OCI-LY3 (cell line): Measurements from ENCODE around the gene RABEPK.

Experiments
- H2AFZ ChIP-seq: fragments of 200-600, 300-600 bp; shearing (Covaris generic); 2 replicates; pipeline ENCODE4 v1.6.0; 2014; ENCODE audit warnings: antibody characterized with exemption, low read depth, low read length
- H3K27ac ChIP-seq: fragments of 200-600, 300-600 bp; sonication (generic); 2 replicates; pipeline ENCODE4 v1.5.1; 2014; ENCODE audit warnings: mild to moderate bottlenecking, low read length, moderate library complexity, mixed read lengths
- H3K27me3 ChIP-seq: fragments of 200-600, 300-600 bp; sonication (generic); 2 replicates; pipeline ENCODE4 v1.6.1; 2014; ENCODE audit warnings: low read depth, low read length, mixed read lengths
- H3K36me3 ChIP-seq: fragments of 200-600, 300-600 bp; sonication (generic); replicated peaks from 2 replicates; pipeline ENCODE3; 2014; ENCODE audit warnings: low read depth, low read length, mixed read lengths
- H3K4me1 ChIP-seq: fragments of 300-600, 200-600 bp; sonication (generic); 2 replicates; pipeline ENCODE4 v1.6.1; 2014; ENCODE audit warnings: low read length, mixed read lengths
- H3K4me2 ChIP-seq: fragments of 200-600, 300-600 bp; sonication (generic); 2 replicates; pipeline ENCODE4 v1.6.1; 2014; ENCODE audit warnings: low read length, mixed read lengths
- H3K4me3 ChIP-seq: fragments of 300-600, 200-600 bp; sonication (generic); 2 replicates; pipeline ENCODE4 v1.5.1; 2014; ENCODE audit warnings: antibody characterized with exemption, mild to moderate bottlenecking, low read length, moderate library complexity
- H3K79me2 ChIP-seq: fragments of 300-600, 200-600 bp; shearing (Covaris generic); 2 replicates; pipeline ENCODE4 v1.6.1; 2014; ENCODE audit warnings: mild to moderate bottlenecking, low read length, mixed read lengths
- H3K9ac ChIP-seq: fragments of 300-600, 200-600 bp; shearing (Covaris generic); 2 replicates; pipeline ENCODE4 v1.6.0; 2014; ENCODE audit warnings: mild to moderate bottlenecking, low read length, moderate library complexity
- H3K9me3 ChIP-seq: fragments of 200-600, 300-600 bp; shearing (Covaris generic); 2 replicates; pipeline ENCODE4 v1.6.1; 2014; ENCODE audit warnings: low read length, mixed read lengths; ENCODE audit not compliant: insufficient read depth
- H4K20me1 ChIP-seq: fragments of 200-600, 300-600 bp; sonication (generic); 2 replicates; pipeline ENCODE4 v1.6.1; 2016; ENCODE audit warnings: low read length, mixed read lengths; ENCODE audit not compliant: insufficient read depth
- CTCF ChIP-seq: fragments of 200-600, 300-600 bp; sonication (generic); IDR thresholded peaks from 2 replicates; pipeline ENCODE4 v1.5.1; 2014; ENCODE audit warnings: antibody characterized with exemption, low read length, low read depth
- EZH2phosphoT487 ChIP-seq: fragments of 200-600 bp; shearing (Covaris generic); IDR thresholded peaks from 2 replicates; pipeline ENCODE4 v1.6.1; 2018; ENCODE audit warnings: antibody characterized with exemption, mixed run types, low read depth

Gene RABEPK

DNA sequence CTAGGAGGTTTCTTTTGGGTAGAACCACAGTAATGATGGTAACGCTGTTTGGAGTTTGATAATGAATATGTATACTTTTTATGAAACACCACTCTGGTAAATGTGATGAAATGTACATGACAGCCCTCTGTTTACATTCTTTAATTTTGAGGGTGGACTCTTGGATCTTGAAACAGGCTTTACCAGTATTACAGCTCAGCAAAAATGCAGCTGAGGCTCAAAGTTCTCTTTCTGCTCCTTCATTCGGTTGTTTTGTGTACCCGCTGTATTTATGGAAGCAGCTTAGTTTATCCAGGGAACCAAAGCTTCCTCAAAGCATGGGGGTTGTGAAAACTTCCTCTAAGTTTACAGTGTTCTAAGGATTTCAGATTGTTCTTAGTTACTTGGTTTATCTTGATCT, 72.4 kb downstream of the RABEPK start:
- TF ChIP-seq EZH2phosphoT487 (no peak), CTCF (no peak)
- Histone ChIP-seq H3K27me3 (no peaks in the 10 kb centered on the region), H4K20me1 (peaks cover 27% of the 10 kb centered on the region), H3K9ac (no peak overlapping the region), H3K4me2 (no peak overlapping the region), H3K9me3 (no peaks in the 10 kb centered on the region), H3K36me3 (peaks cover 8% of the 10 kb centered on the region), H2AFZ (no peak overlapping the region), H3K4me1 (no peaks in the 10 kb centered on the region), H3K4me3 (no peak overlapping the region), H3K27ac (no peak overlapping the region), H3K79me2 (peaks cover 91% of the 10 kb centered on the region)

DNA sequence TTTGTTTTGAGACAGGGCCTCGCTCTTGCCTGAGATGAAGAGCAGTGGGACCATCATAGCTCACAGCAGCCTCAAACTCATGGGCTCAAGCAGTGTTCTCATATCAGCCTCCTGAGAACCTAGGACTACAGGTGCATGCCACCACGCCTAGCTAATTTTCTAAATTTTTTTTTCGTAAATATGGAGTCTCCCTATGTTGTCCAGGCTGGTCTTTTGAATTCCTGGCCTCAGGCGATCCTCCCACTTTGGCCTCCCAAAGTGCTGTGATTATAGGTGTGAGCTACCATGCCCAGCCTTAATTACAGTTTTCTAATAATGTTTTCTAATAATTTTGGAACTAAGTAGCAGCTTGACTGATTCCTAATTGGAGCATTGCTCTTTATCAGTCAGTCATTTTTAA, 76.4 kb downstream of the RABEPK start:
- H3K79me2 ChIP-seq, result peaks cover 97% of the 10 kb centered on the region
- H4K20me1 ChIP-seq, result peaks cover 25% of the 10 kb centered on the region
- H3K4me3 ChIP-seq, result no peak overlapping the region
- H3K36me3 ChIP-seq, result no peaks in the 10 kb centered on the region
- H2AFZ ChIP-seq, result no peak overlapping the region
- H3K27me3 ChIP-seq, result no peaks in the 10 kb centered on the region
- no peaks in the 10 kb centered on the region for H3K9me3 ChIP-seq
- TF ChIP-seq CTCF, result no peak
- TF ChIP-seq EZH2phosphoT487, result no peak
- no peaks in the 10 kb centered on the region for H3K4me1 ChIP-seq
- no peak overlapping the region for H3K27ac ChIP-seq
- H3K9ac ChIP-seq, result no peak overlapping the region
- no peak overlapping the region for H3K4me2 ChIP-seq

- peaks cover 94% of the 10 kb centered on the region for H3K79me2 ChIP-seq
- no peak for TF ChIP-seq EZH2phosphoT487
- TF ChIP-seq CTCF, result no peak
These were observed 77.1 kb downstream of the RABEPK start for GRCh38 chr9:125277411-125277810.

DNA sequence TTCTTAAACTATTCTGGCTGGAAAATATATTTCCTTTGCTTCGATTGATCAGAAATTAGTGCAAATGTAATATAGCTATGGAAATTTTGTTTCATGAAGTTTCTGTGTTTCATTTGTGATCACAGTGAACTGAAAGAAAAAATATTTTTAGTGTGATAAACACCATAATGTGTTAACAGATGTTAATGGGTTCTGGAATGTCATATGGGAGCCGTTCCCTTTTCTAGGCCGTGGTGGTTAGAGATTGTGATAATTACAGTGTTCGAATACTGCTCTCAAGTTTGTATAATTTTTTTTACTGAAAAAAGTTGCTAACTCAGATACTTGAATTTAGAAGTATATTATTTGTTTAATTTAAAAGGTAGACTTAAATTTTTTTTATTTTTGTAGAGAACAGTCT, 80.6 kb downstream of the RABEPK start:
- no peaks in the 10 kb centered on the region for H3K4me1 ChIP-seq
- H4K20me1 ChIP-seq, result peaks cover 20% of the 10 kb centered on the region
- H3K9me3 ChIP-seq, result no peaks in the 10 kb centered on the region
- H3K4me3 ChIP-seq, result no peak overlapping the region
- no peaks in the 10 kb centered on the region for H3K36me3 ChIP-seq
- no peak overlapping the region for H2AFZ ChIP-seq
- no peak overlapping the region for H3K27ac ChIP-seq
- H3K27me3 ChIP-seq, result no peaks in the 10 kb centered on the region
- no peak overlapping the region for H3K9ac ChIP-seq
- TF ChIP-seq EZH2phosphoT487 (no peak), CTCF (no peak)
- no peak overlapping the region for H3K4me2 ChIP-seq
- peaks cover 87% of the 10 kb centered on the region for H3K79me2 ChIP-seq

More at GRCh38 chr9:125277411-125277810, 77.1 kb downstream of the RABEPK start:
- no peak overlapping the region for H3K4me3 ChIP-seq
- no peak overlapping the region for H2AFZ ChIP-seq
- H3K9me3 ChIP-seq, result no peaks in the 10 kb centered on the region
- no peaks in the 10 kb centered on the region for H3K27me3 ChIP-seq
- no peak overlapping the region for H3K9ac ChIP-seq
- peaks cover 25% of the 10 kb centered on the region for H4K20me1 ChIP-seq
- no peaks in the 10 kb centered on the region for H3K36me3 ChIP-seq
- H3K4me1 ChIP-seq, result no peaks in the 10 kb centered on the region
- H3K27ac ChIP-seq, result no peak overlapping the region
- H3K4me2 ChIP-seq, result no peak overlapping the region
